Endothelial cell of umbilical vein (primary cell): ENCODE measurements around the gene SCAMP4. TPM values are rescaled to one million over a fixed set of nuclear protein-coding genes. Genes with fewer than 3 reads are reported as not detected.

Source experiments
- BruUV-seq: library from RNA; stranded (reverse); fragments of 400-500 nt; replicated peaks from 2 replicates; lab custom pipeline; 2021; lab: Mats Ljungman, UMichigan
- CTCF ChIA-PET: fragments of 300-600, 350-600 bp; sonication (Branson Sonifier 250); formaldehyde crosslinking; loops from one replicate; lab custom pipeline; 2021; ENCODE audit warnings: antibody characterized with exemption, inconsistent platforms; lab: Charles Lee
- POLR2A ChIA-PET: fragments of 300-600, 350-600 bp; sonication (Branson Sonifier 250); formaldehyde crosslinking; loops from one replicate; lab custom pipeline; 2021; ENCODE audit warnings: antibody characterized with exemption, inconsistent platforms; lab: Charles Lee
- DNase-seq: peaks from one replicate; pipeline ENCODE4 v3.0.0-alpha.2; 2011; ENCODE audit warnings: low read depth, low spot score
- FAIRE-seq: peaks from 2 replicates; lab custom pipeline; 2011; peaks lifted over from hg19 to GRCh38; lab: Jason Lieb, UNC
- H2AFZ ChIP-seq: 2 replicates; pipeline ENCODE4 v1.6.0; 2012; ENCODE audit warnings: low read depth, low read length, control low read depth, inconsistent platforms
- H3K27ac ChIP-seq: 2 replicates; pipeline ENCODE4 v1.5.1; 2011; ENCODE audit warnings: low read depth, mild to moderate bottlenecking, control low read depth, low read length, moderate library complexity; ENCODE audit not compliant: insufficient read depth
- H3K27me3 ChIP-seq, 2 experiments: 2 replicates each; pipeline versions ENCODE4 v1.6.0 to v1.6.1; 2011; ENCODE audit warnings: low read length in 2 of 2, mixed read lengths in 1 of 2; ENCODE audit not compliant: control insufficient read depth in 2 of 2, insufficient read depth in 2 of 2
- H3K36me3 ChIP-seq, 2 experiments: 2 replicates in 1 of 2; 3 replicates in 1 of 2; pipeline ENCODE4 v1.5.1; 2011; ENCODE audit warnings: low read length in 2 of 2, mild to moderate bottlenecking in 1 of 2, moderate library complexity in 1 of 2; ENCODE audit not compliant: control insufficient read depth in 2 of 2, insufficient read depth in 2 of 2; ENCODE audit errors: extremely low read depth in 1 of 2
- H3K4me1 ChIP-seq: 3 replicates; pipeline ENCODE4 v1.5.1; 2011; ENCODE audit warnings: mild to moderate bottlenecking, low read length; ENCODE audit not compliant: control insufficient read depth, insufficient read depth; ENCODE audit errors: extremely low read depth
- H3K4me2 ChIP-seq: 2 replicates; pipeline ENCODE4 v1.6.1; 2011; ENCODE audit warnings: low read length, control low read depth, mixed read lengths; ENCODE audit not compliant: insufficient read depth
- H3K4me3 ChIP-seq, 3 experiments: fragments of 200-600 bp in 1 of 3; sonication (generic), shearing (Covaris generic) in 1 of 3; replicated peaks in 1 of 3; 2 replicates each; pipeline ENCODE4 v1.5.1; 2011 to 2016; ENCODE audit warnings: control low read depth in 3 of 3, low read length in 3 of 3, mild to moderate bottlenecking in 2 of 3, inconsistent platforms in 1 of 3, low read depth in 1 of 3, moderate library complexity in 1 of 3; ENCODE audit not compliant: insufficient read depth in 1 of 3
- H3K79me2 ChIP-seq: 2 replicates; pipeline ENCODE4 v1.6.0; 2012; ENCODE audit warnings: low read length, inconsistent platforms; ENCODE audit not compliant: control insufficient read depth, insufficient read depth
- H3K9ac ChIP-seq: replicated peaks from 2 replicates; pipeline ENCODE3; 2011; ENCODE audit warnings: low read length, control low read depth; ENCODE audit not compliant: insufficient read depth; ENCODE audit errors: extremely low read depth
- H3K9me1 ChIP-seq: replicated peaks from 3 replicates; pipeline ENCODE4 v1.6.0; 2011; ENCODE audit warnings: mild to moderate bottlenecking, low read length; ENCODE audit not compliant: control insufficient read depth, insufficient read depth; ENCODE audit errors: extremely low read depth
- H3K9me3 ChIP-seq: replicated peaks from 2 replicates; pipeline ENCODE4 v1.5.1; 2012; ENCODE audit warnings: low read length, inconsistent platforms; ENCODE audit not compliant: control insufficient read depth, insufficient read depth
- H4K20me1 ChIP-seq: replicated peaks from 2 replicates; pipeline ENCODE3; 2011; ENCODE audit warnings: mild to moderate bottlenecking, low read length; ENCODE audit not compliant: control insufficient read depth, insufficient read depth; ENCODE audit errors: extremely low read depth
- EZH2 ChIP-seq: IDR thresholded peaks from 2 replicates; pipeline ENCODE4 v1.6.1; 2012; ENCODE audit warnings: borderline replicate concordance, low read depth, mild to moderate bottlenecking, moderate library complexity, low read length, inconsistent platforms; ENCODE audit not compliant: severe bottlenecking
- FOS ChIP-seq: IDR thresholded peaks from 2 replicates; pipeline ENCODE4 v1.6.1; 2011; ENCODE audit warnings: mild to moderate bottlenecking, low read length, moderate library complexity, borderline replicate concordance; ENCODE audit not compliant: insufficient read depth
- GATA2 ChIP-seq: IDR thresholded peaks from 2 replicates; pipeline ENCODE4 v1.7.0; 2011; ENCODE audit warnings: low read depth, mild to moderate bottlenecking, moderate library complexity, mixed read lengths, low read length; ENCODE audit not compliant: insufficient read length, insufficient read depth
- JUN ChIP-seq: IDR thresholded peaks from 2 replicates; pipeline ENCODE4 v1.6.1; 2011; ENCODE audit warnings: borderline replicate concordance, low read depth; ENCODE audit not compliant: insufficient read length, insufficient read depth
- MYC ChIP-seq: IDR thresholded peaks from one replicate; pipeline ENCODE4 v1.6.1; 2011; ENCODE audit warnings: mild to moderate bottlenecking, low read depth, low read length
- POLR2A ChIP-seq: IDR thresholded peaks from 2 replicates; pipeline ENCODE4 v1.6.1; 2012; ENCODE audit warnings: low read depth, mild to moderate bottlenecking, control low read depth, low read length
- POLR2AphosphoS5 ChIP-seq: IDR thresholded peaks from 2 replicates; pipeline ENCODE4 v1.6.1; 2012; ENCODE audit warnings: low read depth, mild to moderate bottlenecking, control low read depth, low read length, moderate library complexity; ENCODE audit not compliant: insufficient read depth
- dilution Hi-C: fragments of 300-500 bp; cut with MboI; formaldehyde crosslinking; loops from one replicate; pipeline ENCODE4 v1.15.0; 2019; ENCODE audit warnings: low sequenced_read_pairs; ENCODE audit not compliant: extremely low pct_ligation_motif_present
- intact Hi-C: fragments of 100-400 bp; cut with micrococcal nuclease; formaldehyde crosslinking; loops from one replicate; pipeline ENCODE4 v1.10.0; 2022
- polyA plus RNA-seq, 4 experiments: library from polyadenylated mRNA; depleted of rRNA in 3 of 4; stranded (reverse) in 3 of 4; unstranded in 1 of 4; fragments of >200 nt; gene quantifications; 2 replicates each; pipeline versions ENCODE4 v1.2.1 to v1.2.3, GENCODE V29; 2011 to 2012; ENCODE audit warnings: missing spikeins in 1 of 4
- total RNA-seq: library from RNA; stranded (reverse); gene quantifications from 2 replicates; pipeline ENCODE4 v1.2.3, GENCODE V29; 2021
- TF ChIP-seq, protein P1 (sequence below): IDR thresholded peaks from 2 replicates; pipeline ENCODE4 v1.6.1; 2011; ENCODE audit not compliant: insufficient read depth, insufficient read length
- TF ChIP-seq, protein P2 (sequence below), 2 donors: IDR thresholded peaks; 1 replicate in 1 of 2; 2 replicates in 1 of 2; pipeline ENCODE4 v1.5.1; 2011; ENCODE audit warnings: low read length in 2 of 2, mild to moderate bottlenecking in 2 of 2, moderate library complexity in 2 of 2, control low read depth in 1 of 2, inconsistent platforms in 1 of 2, low read depth in 1 of 2; ENCODE audit not compliant: insufficient read depth in 1 of 2; ENCODE audit errors: extremely low read depth in 1 of 2

The SCAMP4 gene
- total and polyA plus RNA-seq, 2 donors (not counting 3 experiments of a cell fraction or from before 2014, with no cell fraction given): 24.4 to 68.2 TPM

DNA sequence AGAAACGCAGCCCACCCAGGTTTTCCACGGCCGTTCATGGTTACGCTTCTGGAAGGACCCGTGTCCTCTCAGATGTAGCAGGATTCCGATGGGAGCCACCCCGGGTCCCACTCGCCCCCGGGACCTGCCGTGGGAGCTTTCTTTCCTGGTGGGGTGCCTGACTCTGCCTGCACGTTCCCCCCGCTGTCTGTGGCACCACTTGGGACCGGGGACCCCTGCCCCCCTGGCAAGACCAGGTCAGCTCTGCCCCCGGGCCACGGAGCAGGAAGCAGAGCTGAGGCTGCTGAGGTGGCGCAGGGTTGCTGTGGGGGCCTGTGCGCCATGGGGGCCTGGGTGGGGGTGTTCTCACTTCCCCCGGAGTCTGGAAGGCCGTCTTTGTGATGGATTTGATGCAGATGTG lies 47.8 kb downstream of the SCAMP4 start:
- POLR2A ChIA-PET: no interaction called here
- Histone ChIP-seq H3K4me1 (no peaks in the 10 kb centered on the region), H3K4me2 (no peak overlapping the region), H4K20me1 (no peaks in the 10 kb centered on the region), H3K27ac (no peak overlapping the region), H2AFZ (no peak overlapping the region), H3K36me3 (peaks cover 0 to 13% of the 10 kb centered on the region in 2 experiments), H3K79me2 (peaks cover 76% of the 10 kb centered on the region), H3K4me3 (no peak overlapping the region), H3K9me1 (no peaks in the 10 kb centered on the region), H3K27me3 (no peaks in the 10 kb centered on the region), H3K9me3 (no peaks in the 10 kb centered on the region), H3K9ac (no peak overlapping the region)
- dilution Hi-C loops: no loop called here
- DNase-seq (no peak), FAIRE-seq (no peak)
- CTCF ChIA-PET: no interaction called here
- TF ChIP-seq JUN (no peak), GATA2 (no peak), FOS (no peak), MYC (no peak), POLR2A (no peak), EZH2 (no peak), POLR2AphosphoS5 (no peak)
- TF ChIP-seq, protein P1, sequence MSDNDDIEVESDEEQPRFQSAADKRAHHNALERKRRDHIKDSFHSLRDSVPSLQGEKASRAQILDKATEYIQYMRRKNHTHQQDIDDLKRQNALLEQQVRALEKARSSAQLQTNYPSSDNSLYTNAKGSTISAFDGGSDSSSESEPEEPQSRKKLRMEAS: no peak
- TF ChIP-seq, protein P2, sequence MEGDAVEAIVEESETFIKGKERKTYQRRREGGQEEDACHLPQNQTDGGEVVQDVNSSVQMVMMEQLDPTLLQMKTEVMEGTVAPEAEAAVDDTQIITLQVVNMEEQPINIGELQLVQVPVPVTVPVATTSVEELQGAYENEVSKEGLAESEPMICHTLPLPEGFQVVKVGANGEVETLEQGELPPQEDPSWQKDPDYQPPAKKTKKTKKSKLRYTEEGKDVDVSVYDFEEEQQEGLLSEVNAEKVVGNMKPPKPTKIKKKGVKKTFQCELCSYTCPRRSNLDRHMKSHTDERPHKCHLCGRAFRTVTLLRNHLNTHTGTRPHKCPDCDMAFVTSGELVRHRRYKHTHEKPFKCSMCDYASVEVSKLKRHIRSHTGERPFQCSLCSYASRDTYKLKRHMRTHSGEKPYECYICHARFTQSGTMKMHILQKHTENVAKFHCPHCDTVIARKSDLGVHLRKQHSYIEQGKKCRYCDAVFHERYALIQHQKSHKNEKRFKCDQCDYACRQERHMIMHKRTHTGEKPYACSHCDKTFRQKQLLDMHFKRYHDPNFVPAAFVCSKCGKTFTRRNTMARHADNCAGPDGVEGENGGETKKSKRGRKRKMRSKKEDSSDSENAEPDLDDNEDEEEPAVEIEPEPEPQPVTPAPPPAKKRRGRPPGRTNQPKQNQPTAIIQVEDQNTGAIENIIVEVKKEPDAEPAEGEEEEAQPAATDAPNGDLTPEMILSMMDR (IDR thresholded peaks at IDR 0.05; ENCODE audit: extremely low read depth in 1 of 2, insufficient read depth in 1 of 2, low read depth in 1 of 2, low read length in 2 of 2): no peak
- BruUV-seq: no TSS peak
- intact Hi-C loops: no loop called here
